NOMO-1 treated with dmso at 0.1 percent for 144 hours (cell line): ENCODE data around the gene ARHGEF16.

Experiments
- DNase-seq: peaks from one replicate; lab custom pipeline; 2025; ENCODE audit not compliant: unreplicated experiment; lab: John Stamatoyannopoulos, UW

ARHGEF16 gene

DNA sequence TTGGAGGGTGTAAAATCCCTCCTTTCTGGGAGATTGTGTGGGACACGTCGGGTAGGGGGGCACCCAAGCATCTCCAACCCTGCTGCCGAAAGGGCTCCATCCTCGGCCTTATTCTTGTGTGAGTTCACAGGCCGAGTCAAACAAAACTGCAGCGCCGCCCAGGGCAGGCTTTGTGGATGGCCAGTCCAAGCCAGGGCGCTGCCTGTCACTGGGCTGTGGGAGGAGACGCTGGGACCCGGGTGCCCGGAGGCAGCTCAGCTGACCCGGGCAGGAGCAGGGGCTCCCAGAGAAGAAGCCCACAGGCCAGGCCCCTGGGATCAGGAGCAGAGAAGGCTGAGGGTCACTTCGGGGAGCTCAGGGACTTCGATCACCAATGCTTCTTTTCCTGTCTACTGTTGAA lies 31.8 kb upstream of the ARHGEF16 start:
- no peak for DNase-seq

DNA sequence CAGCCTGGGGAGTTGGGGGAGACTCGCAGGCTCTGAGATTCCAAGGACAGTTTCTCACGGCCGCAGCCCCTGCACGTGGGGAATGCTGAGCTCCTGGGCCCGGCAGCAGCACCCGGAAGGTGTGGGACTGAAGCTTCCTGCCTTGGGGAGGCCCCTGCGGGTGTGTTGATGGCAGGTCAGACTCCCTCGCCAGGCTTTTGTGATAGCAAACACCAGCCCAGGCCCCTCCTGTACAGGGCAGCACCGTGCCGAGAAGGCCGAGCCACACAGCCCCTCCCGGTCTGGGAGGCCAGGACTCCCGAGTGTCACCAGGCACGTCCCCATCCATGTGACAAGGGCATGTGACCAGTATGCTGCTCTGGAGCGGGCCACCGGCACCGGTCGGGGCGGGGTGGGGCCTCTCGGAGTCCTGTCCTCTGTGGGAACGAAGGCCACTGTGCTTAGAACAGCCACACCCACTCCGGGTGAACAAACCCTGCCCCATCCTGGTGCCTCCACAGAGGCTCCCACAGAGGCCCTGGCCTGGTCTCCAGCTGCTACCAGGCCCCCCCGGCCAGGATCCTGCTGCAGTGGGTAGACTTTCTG lies 31.1 kb upstream of the ARHGEF16 start:
- DNase-seq = no peak

DNA sequence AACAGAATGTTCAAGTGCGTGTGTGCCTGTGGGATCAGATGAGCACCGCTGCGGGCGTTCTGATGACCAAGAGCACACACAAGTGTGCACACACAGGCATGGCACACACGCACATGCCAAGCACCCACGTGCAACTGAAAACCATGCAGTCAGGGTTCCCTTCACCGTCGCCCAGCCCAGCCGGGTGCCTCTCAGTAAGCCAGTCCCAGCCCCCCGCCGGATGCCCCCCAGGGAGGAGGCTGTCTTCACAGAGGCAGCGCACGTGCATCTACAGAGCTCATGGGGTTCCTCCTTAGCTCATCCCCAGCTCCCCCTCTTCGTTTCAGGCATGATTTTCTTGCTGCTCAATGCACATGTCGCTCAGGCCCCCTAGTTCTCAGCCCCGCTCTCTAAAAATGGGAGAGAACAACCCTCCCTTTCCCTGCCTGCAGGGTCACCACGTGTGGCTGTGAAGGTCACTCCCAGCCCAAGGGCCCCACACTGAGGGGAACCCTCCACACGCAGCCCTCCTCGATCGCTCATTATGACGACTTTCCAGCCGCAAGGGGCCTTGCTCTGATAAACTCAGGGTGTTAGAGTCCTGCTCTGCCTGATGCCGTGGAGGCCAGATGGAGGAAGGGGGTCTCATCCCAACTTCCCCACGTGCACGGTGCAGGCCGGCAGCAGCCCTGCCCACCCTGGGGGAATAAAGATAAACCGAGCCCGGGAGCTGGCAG lies 30.4 kb upstream of the ARHGEF16 start:
- DNase-seq = no peak

DNA sequence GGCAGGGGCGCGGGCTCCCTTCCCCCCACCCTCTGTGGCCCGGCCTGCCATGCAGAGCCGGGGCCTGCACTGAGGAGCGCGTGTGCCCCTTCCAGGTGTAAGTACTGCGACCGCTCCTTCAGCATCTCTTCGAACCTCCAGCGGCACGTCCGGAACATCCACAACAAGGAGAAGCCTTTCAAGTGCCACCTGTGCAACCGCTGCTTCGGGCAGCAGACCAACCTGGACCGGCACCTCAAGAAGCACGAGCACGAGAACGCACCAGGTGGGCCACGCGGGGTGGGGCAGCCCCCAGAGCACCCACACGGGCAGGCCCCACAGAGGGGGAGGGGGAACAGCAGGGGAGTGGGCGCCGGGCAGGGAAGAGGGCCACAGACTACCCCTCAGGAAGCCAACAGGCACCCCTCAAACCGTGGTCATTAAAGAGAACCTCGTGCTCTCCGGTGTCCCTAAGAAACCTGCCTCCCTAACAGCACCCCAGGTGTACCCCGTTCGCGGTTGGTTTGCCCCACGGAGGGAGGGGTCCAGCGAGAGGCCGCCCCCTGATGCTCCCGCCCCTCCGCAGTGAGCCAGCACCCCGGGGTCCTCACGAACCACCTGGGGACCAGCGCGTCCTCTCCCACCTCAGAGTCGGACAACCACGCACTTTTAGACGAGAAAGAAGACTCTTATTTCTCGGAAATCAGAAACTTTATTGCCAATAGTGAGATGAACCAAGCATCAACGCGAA lies 28.8 kb upstream of the ARHGEF16 start:
- no peak for DNase-seq

DNA sequence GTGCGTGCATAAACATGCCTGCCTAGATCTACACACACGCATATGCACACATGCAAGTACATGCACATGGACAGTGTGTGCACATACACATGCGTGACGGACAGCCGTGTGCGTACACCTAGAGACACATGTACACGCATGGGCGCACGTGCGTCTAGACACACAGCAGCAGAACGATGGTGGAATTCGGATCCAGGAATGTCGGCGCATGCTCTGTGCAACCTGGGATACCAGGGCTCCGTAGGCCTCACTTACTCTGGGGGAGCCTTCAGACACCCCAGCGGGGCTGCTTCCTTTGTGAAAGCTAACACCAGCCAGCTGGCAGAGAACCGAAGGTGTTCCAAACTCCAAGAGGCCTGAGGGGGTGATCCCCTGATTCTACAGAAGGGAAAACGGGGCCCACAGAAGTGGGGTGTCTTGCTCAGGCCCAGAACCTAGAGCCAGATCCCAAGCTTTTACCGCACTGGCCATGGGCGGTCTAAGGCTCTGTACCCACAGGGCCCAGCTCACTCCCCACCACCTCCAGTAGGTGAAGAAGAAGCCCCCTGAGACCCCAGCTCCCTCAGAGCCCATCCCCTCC lies 27.4 kb upstream of the ARHGEF16 start:
- no peak for DNase-seq

GRCh38 chr1:3427711-3428704 lies 26.5 kb upstream of the ARHGEF16 start:
- no peak for DNase-seq

GRCh38 chr1:3428899-3429298 lies 25.6 kb upstream of the ARHGEF16 start:
- no peak for DNase-seq

- DNase-seq = no peak
Measured at GRCh38 chr1:3429320-3429719, 25.1 kb upstream of the ARHGEF16 start.

- no peak for DNase-seq
Measured at GRCh38 chr1:3429766-3430165, 24.7 kb upstream of the ARHGEF16 start.

DNA sequence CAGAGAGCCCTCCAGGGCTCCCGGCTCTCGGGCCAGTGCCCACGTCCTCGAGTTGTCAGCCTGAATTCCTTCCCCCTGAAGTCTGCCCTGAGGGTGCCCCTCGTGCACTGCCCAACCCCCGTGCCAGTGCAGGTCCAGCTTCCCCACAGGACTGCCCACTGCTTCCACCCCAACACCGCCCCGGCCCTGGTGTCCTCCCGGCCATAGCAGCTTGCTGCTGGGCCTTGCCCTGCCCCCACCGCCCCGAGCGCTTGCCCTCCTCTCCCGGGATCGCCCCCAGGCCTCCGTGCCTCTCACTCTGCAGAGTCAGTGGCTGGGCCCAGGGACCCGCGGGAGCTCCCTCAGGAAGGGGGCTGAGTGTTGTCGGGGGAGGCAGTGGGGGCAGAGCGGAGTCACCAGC lies 24.1 kb upstream of the ARHGEF16 start:
- DNase-seq = no peak

- no peak for DNase-seq
Measured at GRCh38 chr1:3430820-3431219, 23.6 kb upstream of the ARHGEF16 start.

DNA sequence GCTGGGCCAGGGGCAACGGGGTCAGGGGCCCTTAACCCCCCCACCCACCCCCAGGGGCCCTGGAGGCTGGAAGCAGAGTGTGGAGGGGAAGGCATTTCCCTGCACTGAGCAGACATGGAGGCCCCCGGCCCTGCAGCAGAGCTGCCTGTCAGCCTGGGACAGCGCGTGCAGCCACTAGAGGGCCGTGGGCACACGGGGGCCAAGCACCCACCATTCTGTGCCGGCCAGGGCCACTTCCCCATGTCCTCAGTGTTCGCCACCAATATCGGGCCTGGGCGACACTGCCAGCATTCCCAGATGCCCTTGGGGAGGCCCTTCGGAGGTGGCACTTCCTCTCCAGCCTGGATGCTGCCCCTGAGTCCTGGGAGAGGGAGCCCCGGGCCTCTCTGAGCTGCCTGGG lies 23.2 kb upstream of the ARHGEF16 start:
- no peak for DNase-seq

- no peak for DNase-seq
Measured at GRCh38 chr1:3431686-3432085, 22.8 kb upstream of the ARHGEF16 start.

DNA sequence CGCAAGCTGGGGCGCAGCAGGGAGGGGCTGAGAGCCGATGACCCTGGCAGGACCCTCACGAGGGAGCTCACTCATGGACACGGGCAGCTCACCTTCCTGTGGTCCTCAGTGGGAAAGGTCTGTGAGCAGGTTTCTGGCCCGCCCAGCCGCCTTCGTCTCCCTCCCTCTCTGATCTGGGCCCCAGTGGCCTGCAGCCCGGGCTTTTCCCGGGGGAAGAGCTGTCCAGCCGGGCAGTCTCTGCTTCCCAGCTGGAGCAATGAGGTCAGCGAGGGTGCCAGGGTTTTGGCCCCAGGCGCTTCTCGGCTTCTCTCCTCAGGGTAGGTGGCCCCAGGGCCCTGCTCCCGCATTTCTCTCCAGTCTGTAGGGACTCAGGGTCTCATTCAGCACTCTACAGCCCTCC lies 22.2 kb upstream of the ARHGEF16 start:
- no peak for DNase-seq

GRCh38 chr1:3433076-3433475 lies 21.4 kb upstream of the ARHGEF16 start:
- DNase-seq = no peak

- DNase-seq = no peak
Measured at GRCh38 chr1:3433596-3434320, 20.7 kb upstream of the ARHGEF16 start.

GRCh38 chr1:3434406-3435110 lies 19.9 kb upstream of the ARHGEF16 start:
- no peak for DNase-seq

GRCh38 chr1:3435666-3436065 lies 18.8 kb upstream of the ARHGEF16 start:
- DNase-seq = no peak

DNA sequence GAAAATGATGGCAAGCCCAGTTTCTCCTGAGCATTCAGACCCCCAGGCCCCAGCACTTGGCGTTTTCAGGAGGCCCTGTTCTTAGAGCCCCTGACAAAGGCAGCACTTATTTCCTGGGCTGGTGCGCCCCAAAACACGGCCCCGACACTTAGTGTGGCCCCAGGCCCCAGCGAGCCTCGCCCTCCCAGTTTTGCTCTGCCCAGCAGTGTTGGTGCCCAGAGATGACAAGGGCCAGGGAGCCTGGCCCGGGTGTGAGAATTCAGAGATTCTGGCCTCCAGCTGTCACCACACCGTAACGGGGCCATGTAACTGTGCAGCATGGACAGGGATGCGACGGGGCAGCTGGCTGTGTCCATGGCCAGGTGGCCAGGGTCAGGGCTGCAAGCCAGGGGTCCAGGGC lies 18.0 kb upstream of the ARHGEF16 start:
- no peak for DNase-seq

DNA sequence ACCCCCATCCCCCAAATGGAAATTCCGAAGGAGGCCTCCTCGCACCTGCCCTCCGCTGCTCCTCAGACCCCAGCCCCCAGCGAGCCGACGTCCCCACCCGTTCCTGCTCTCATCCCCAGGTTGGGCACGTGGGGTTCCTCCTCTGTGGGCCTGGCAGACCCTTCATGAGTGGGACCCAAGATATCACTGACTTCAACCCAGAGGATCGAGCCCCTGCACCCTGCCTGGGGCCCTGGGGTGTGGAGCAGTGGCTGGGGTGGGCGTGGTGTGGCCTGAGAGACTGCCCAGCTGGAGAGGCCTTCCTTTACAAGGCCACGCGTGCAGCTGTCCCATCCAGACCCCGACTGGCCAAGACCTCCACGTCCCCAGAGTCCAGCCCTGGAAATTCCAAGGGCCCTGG lies 17.6 kb upstream of the ARHGEF16 start:
- DNase-seq = no peak
